SW 1271 (cell line): ENCODE measurements around the gene AJM1.
"Not testable (repeated sequence)": the region's sequence is repeated elsewhere in the genome, so short reads cannot be mapped to it uniquely, and the experiment has no call there.

Experiments used
- DNase-seq, 2 experiments: peaks; one replicate each; lab custom pipeline; 2025; lab: John Stamatoyannopoulos, UW

The AJM1 gene

GRCh38 chr9:136856541-136857141, 14.4 kb downstream of the AJM1 start:
- no peak for DNase-seq

- no peak for DNase-seq
Measured at GRCh38 chr9:136857166-136857565, 14.9 kb downstream of the AJM1 start.

DNA sequence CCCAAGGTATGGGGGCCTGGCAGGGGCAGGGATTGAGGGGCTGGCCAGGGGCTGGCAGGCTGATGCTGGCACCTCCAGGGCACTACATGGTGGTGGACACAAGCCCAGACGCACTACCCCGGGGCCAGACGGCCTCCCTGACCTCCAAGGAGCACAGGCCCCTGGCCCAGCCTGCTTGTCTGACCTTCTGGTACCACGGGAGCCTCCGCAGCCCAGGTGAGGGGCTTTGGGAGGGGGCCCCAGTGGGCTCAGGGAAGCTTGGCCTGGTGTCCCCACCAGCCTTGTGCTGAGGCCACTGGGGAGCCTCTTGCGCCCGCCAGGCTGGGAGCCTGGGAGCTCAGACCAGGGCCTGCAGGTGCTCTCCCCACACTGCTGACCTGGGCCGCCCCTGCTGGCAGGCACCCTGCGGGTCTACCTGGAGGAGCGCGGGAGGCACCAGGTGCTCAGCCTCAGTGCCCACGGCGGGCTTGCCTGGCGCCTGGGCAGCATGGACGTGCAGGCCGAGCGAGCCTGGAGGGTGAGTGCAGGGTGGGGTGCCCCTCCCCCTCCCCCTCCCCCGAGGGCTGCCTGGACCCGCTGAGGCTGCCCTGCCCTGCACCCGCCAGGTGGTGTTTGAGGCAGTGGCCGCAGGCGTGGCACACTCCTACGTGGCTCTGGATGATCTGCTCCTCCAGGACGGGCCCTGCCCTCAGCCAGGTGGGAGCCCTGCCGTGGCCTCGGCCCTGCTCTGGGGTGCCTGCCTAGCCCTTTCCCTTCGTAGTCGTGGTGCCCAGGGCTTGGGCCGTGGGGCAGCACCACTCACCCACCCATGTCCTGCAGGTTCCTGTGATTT, 15.5 kb downstream of the AJM1 start:
- DNase-seq: no peak

GRCh38 chr9:136858452-136858843, 16.2 kb downstream of the AJM1 start:
- no peak for DNase-seq

- DNase-seq: no peak
Measured at GRCh38 chr9:136858844-136859757, 16.8 kb downstream of the AJM1 start.

- DNase-seq: no peak
Measured at GRCh38 chr9:136860529-136860928, 18.3 kb downstream of the AJM1 start.

DNA sequence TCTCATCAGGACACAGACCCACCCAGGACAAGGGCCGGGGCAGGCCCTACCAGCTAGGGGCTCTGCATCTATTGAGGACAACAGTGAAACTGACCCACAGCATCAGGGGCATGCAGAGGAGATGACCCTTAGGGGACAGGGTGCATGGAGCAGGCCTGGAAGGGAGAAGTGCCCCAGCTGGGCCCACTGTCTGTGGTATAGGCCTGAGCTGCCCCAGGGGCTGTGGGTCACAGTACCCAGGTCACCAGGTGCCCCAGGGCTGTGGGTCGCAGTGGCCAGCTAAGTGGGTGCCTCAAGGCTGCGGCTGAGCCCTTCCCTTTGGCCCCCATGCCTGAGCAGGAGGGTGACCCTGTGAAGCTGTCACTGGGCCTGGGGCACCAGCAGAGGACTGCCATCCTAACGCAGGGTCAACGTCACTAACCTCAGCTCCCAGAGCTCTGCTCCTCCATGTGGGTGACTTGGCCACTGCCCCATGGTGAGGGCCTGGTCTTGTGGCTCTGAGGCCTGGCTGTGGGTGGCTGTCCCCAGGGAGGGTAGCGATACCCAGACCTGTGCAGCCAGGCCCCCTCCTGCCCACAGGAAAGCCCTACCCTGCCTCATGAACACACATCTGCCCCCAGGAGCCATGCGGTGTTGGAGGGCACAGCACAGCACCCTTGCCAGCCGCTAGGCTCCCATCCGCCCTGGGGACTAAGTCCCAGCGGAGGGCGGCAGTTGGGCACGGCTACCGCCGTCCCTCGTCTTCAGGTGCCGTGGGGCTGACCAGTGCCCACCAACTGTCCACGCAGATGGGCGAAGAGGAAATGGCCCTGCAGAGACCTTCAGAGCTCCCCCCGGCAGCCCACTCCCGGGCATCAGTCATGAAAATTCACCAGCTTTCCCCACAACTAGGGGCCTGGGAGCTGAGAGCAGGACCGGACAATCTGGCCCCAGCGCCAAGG, 18.9 kb downstream of the AJM1 start:
- DNase-seq: no peak

DNA sequence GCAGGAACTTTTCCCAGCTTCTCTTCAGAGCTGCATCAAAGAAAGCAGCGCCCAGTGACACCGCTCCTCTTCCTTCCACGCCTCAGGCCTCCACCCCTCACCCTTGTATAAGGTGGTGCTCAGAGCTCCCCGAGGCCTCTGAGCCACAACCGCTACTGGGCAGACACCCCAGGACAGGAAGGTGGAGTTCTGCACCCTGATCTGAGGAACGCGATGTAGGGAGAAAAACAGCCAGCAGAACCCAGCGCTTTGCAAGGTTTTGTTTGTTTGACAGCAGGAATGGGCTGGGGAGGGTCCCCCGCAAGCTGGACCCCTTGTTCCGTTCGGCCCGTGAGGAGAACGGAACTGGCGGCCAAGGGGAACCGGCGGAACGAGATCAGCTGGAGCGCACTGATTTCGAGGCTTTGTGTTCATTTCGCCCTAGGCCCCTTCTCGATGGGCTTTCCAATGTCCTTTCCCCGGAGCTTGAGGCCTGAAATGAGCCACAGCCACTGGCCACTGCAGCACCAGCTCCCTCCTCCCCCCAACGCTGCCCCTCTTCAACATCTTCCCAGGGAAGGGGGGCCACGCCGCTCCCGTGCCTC, 19.7 kb downstream of the AJM1 start:
- no peak for DNase-seq

DNA sequence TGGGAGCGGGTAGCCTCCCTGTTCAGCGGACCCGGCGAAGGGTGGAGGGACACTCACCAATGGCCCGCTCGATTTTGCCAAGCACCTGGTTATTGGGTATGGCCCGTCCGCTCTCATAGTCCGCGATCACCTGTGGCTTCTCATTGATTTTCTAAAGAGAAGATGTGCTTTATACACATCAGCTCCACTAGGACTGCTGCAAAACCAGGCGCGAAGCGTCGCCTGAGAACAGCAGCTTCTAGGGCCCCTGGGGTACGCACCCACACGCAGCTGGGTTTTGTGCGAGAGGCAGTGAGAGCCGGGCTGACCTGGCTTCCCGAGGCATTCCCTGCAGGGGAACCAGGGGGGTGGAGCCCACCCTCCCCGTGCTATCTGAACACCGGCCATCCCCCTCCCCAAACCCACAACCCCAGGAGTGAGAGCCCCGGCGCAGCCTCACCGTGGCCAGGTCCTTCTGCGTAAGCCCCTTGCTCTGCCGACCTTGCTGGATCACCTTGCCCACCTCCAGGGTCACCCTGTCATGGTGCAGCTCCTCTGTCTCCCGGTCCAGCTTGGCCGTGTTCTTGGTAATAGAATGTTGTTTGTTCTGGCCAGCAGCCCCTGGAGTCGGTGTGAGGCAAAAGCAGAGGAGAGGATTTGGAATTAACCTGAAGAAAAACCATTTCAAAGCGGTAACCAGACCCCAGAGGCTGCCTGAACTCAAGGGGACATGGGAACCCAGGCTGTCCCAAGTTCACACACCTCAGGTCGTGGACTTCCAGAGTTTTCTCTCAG, 20.8 kb downstream of the AJM1 start:
- no peak for DNase-seq

DNA sequence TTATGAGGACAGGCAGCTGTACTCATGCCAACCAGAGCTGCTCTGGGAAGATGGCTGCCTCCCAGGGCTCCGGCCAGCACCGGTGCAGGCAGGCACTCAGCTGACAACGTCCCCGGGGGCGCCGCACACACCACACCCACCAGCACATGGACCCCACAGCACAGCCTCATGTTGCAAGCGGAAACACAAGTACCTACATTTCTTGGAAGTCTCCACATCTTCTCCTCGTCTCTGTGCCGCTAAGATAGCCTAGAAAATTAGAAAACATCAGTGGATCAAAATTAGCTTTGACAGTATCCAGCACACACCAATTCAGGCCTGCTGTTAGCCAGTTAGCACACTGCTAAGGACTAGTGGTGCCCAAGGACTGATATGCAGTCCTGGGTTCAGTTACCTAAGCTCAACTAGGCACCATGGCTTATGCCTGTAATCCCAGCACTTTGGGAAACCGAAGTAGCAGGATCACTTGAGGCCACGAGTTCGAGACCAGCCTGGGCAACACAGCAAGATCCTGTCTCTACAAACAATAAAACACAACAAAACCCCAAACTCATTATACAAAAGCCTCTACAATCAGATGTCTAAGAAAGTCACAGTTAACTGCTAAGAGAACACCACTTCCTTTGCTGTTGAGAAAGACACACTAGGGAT, 21.5 kb downstream of the AJM1 start:
- no peak for DNase-seq

- no peak for DNase-seq
Measured at GRCh38 chr9:136865041-136865767, 22.9 kb downstream of the AJM1 start.

GRCh38 chr9:136865768-136866103, 23.5 kb downstream of the AJM1 start:
- no peak for DNase-seq

- DNase-seq: not testable (repeated sequence)
Measured at GRCh38 chr9:136866898-136867421, 24.7 kb downstream of the AJM1 start.

DNA sequence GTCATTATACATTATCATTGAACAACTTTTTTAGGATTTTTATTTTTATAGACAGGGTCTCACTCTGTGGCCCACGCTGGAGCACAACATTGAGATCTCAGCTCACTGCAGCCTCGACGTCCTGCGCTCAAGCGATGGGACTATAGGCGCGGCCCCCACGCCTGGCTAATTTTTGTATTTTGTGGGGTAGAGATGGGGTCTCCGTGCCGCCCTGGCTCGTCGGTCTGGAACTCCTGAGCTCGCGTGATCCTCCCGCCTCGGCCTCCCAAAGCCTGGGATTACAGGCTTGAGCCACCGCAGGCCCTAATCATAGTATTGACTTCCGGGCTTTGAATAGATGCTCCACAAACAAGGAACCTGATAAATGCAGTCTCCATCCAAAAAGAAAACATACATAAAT, 25.2 kb downstream of the AJM1 start:
- no peak for DNase-seq

GRCh38 chr9:136867917-136868316, 25.6 kb downstream of the AJM1 start:
- DNase-seq: no peak

GRCh38 chr9:136868644-136869043, 26.4 kb downstream of the AJM1 start:
- no peak for DNase-seq

DNA sequence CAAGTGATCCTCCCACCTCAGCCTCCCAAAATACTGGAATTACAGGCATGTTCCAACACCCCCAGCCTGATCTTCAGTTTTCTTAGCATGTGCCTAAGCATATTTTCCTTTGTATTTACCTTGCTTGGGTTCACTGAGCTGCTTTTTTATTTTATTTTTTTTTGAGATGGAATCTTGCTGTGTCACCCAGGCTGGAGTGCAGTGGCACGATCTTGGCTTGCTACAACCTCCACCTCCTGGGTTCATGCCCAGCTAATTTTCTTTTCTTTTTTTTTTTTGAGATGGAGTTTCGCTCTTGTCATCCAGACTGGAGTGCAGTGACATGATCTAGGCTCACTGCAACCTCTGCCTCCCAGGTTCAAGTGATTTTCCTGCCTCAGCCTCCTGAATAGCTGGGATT, 27.3 kb downstream of the AJM1 start:
- DNase-seq: not testable (repeated sequence)

DNA sequence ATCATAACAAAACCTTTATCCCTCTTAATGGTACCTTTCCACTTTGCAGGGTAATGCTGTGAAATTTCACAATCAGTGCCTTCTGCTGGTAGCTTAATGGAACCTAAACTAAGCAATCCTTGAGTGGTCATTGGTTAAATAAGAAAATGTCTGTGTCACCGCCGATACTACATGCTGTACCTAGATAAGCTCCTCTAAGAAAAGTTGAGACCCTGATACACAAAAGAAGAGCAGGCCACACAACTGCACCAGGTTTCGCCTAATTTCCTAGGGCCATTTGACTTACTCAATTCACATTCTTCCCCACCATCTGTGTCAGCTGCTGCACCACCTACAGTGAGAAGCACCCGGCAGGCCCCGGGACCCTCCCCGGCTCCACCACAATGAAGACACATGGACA, 32.9 kb downstream of the AJM1 start:
- no peak for DNase-seq

DNA sequence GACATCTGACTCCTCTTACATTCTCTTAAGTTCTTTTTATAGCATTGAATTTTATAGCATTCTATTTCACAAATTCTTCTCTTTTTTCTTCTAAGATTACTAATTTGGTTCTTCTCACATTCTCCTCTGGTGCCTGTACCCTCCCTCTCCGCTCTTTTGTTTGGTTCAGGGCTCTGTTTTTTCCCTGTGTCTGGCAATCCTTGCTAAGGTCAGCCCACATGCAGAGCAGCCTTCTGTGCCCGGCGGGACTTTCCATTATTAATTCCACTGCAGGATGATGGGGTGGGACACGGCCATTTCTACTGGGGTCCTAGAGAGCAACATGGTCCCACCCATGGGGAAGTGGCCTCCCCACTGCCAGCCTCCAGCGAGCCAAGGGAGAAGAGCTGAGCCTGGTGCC, 34.2 kb downstream of the AJM1 start:
- no peak for DNase-seq
